Measurements from ENCODE around the gene DNMT3A.

- TF ChIP-seq CTCF (conservative IDR thresholded peaks at IDR 0.05) (no peak), ZFX (IDR thresholded peaks at IDR 0.05) (no peak)
These were observed 121.4 kb downstream of the DNMT3A start for GRCh38 chr2:25220313-25220712.

Measured in C4-2B (cell line).